GM21723 (cell line): Measurements from ENCODE around the gene FOXK1.
A peak's percentile ranks its signal among the peaks of the same experiment; 100 is the strongest.

Source experiments
- ATAC-seq: cut with Tn5 transposase; IDR thresholded peaks from one replicate; pipeline ENCODE4 v1.9.1; 2021; ENCODE audit warnings: mild to moderate bottlenecking, moderate library complexity; ENCODE audit not compliant: unreplicated experiment

The FOXK1 gene

GRCh38 chr7:4720225-4720624 lies 38.1 kb downstream of the FOXK1 start:
- ATAC-seq, result no peak

- ATAC-seq, result no peak
Observed at GRCh38 chr7:4722308-4722707, 40.2 kb downstream of the FOXK1 start.

- ATAC-seq, result no peak
Observed at GRCh38 chr7:4722960-4723630, 41.0 kb downstream of the FOXK1 start.

GRCh38 chr7:4724648-4725013 lies 42.5 kb downstream of the FOXK1 start:
- ATAC-seq, result no peak

- peak; percentile 81 for ATAC-seq
Observed at GRCh38 chr7:4725014-4725849, 43.1 kb downstream of the FOXK1 start.

GRCh38 chr7:4725850-4726450 lies 43.9 kb downstream of the FOXK1 start:
- ATAC-seq, result no peak

GRCh38 chr7:4726566-4726965 lies 44.5 kb downstream of the FOXK1 start:
- ATAC-seq, result no peak

GRCh38 chr7:4727914-4728705 lies 46.0 kb downstream of the FOXK1 start:
- ATAC-seq, result no peak

GRCh38 chr7:4729266-4729665 lies 47.2 kb downstream of the FOXK1 start:
- no peak for ATAC-seq

- no peak for ATAC-seq
Observed at GRCh38 chr7:4730276-4730675, 48.2 kb downstream of the FOXK1 start.

- ATAC-seq, result no peak
Observed at GRCh38 chr7:4730971-4731370, 48.9 kb downstream of the FOXK1 start.

GRCh38 chr7:4731803-4732202 lies 49.7 kb downstream of the FOXK1 start:
- ATAC-seq, result no peak

GRCh38 chr7:4733936-4734528 lies 51.9 kb downstream of the FOXK1 start:
- ATAC-seq, result no peak

GRCh38 chr7:4734587-4735345 lies 52.7 kb downstream of the FOXK1 start:
- no peak for ATAC-seq

- no peak for ATAC-seq
Observed at GRCh38 chr7:4737300-4737699, 55.2 kb downstream of the FOXK1 start.

- no peak for ATAC-seq
Observed at GRCh38 chr7:4738711-4739527, 56.8 kb downstream of the FOXK1 start.

GRCh38 chr7:4739528-4739992 lies 57.5 kb downstream of the FOXK1 start:
- no peak for ATAC-seq

GRCh38 chr7:4740796-4741195 lies 58.7 kb downstream of the FOXK1 start:
- ATAC-seq, result no peak

GRCh38 chr7:4742051-4742573 lies 60.0 kb downstream of the FOXK1 start:
- ATAC-seq, result no peak
